DMS 273 (cell line): ENCODE results near the gene ILDR1.

Source experiments
- DNase-seq: peaks from one replicate; lab custom pipeline; 2025; ENCODE audit not compliant: unreplicated experiment; lab: John Stamatoyannopoulos, UW

Gene ILDR1

GRCh38 chr3:121995161-121996137, 26.6 kb downstream of the ILDR1 start:
- peak; percentile 76 for DNase-seq

GRCh38 chr3:121994551-121994950, 27.5 kb downstream of the ILDR1 start:
- no peak for DNase-seq

GRCh38 chr3:121992601-121993560, 29.2 kb downstream of the ILDR1 start:
- no peak for DNase-seq

- DNase-seq = peak; percentile 12
Measured at GRCh38 chr3:121989943-121990342, 32.1 kb downstream of the ILDR1 start.

- DNase-seq = no peak
Measured at GRCh38 chr3:121988146-121988545, 33.9 kb downstream of the ILDR1 start.

GRCh38 chr3:121985846-121986245, 36.2 kb downstream of the ILDR1 start:
- DNase-seq = no peak

- DNase-seq = no peak
Measured at GRCh38 chr3:121981473-121981872, 40.6 kb downstream of the ILDR1 start.

- DNase-seq = no peak
Measured at GRCh38 chr3:121980450-121980796, 41.6 kb downstream of the ILDR1 start.

- DNase-seq = no peak
Measured at GRCh38 chr3:121979734-121980449, 42.2 kb downstream of the ILDR1 start.

GRCh38 chr3:121979246-121979645, 42.8 kb downstream of the ILDR1 start:
- no peak for DNase-seq

- DNase-seq = no peak
Measured at GRCh38 chr3:121976727-121977126, 45.3 kb downstream of the ILDR1 start.

GRCh38 chr3:121975702-121976302, 46.2 kb downstream of the ILDR1 start:
- no peak for DNase-seq

- DNase-seq = no peak
Measured at GRCh38 chr3:121974601-121975111, 47.4 kb downstream of the ILDR1 start.

- DNase-seq = no peak
Measured at GRCh38 chr3:121970047-121970446, 52.0 kb downstream of the ILDR1 start.

GRCh38 chr3:121969631-121970030, 52.4 kb downstream of the ILDR1 start:
- no peak for DNase-seq

- peak; percentile 55 for DNase-seq
Measured at GRCh38 chr3:121963608-121964007, 58.4 kb downstream of the ILDR1 start.

- DNase-seq = no peak
Measured at GRCh38 chr3:121962443-121962842, 59.6 kb downstream of the ILDR1 start.

GRCh38 chr3:121961283-121961682, 60.8 kb downstream of the ILDR1 start:
- DNase-seq = no peak

GRCh38 chr3:121958801-121959200, 63.2 kb downstream of the ILDR1 start:
- no peak for DNase-seq

- DNase-seq = no peak
Measured at GRCh38 chr3:121957674-121958415, 64.2 kb downstream of the ILDR1 start.
